ENCODE data around the gene GGT6. TPM values are rescaled to one million over a fixed set of nuclear protein-coding genes. Genes with fewer than 3 reads are reported as not detected.

The GGT6 gene
- total RNA-seq, 1 experiment from 2014 or later: not detected

- Histone ChIP-seq H3K4me1 (peaks cover 29% of the 10 kb centered on the region), H3K36me3 (ENCODE audit: control insufficient read depth, insufficient read depth, low read length) (no peaks in the 10 kb centered on the region), H3K9me3 (no peaks in the 10 kb centered on the region), H3K27me3 (replicated peaks; ENCODE audit: control insufficient read depth, insufficient read depth, low read length) (no peaks in the 10 kb centered on the region), H3K4me3 (ENCODE audit: low read depth, low read length) (no peak overlapping the region)
- Mint-ChIP-seq H3K36me3 (ENCODE audit: insufficient read depth, unreplicated experiment) (no peaks in the 10 kb centered on the region), H3K27ac (ENCODE audit: unreplicated experiment) (no peak overlapping the region), H3K9me3 (ENCODE audit: unreplicated experiment) (no peaks in the 10 kb centered on the region), H3K4me3 (ENCODE audit: unreplicated experiment) (no peak overlapping the region), H3K4me1 (ENCODE audit: low read depth, unreplicated experiment) (peaks cover 8% of the 10 kb centered on the region), H3K27me3 (ENCODE audit: insufficient read depth, unreplicated experiment) (no peaks in the 10 kb centered on the region)
- DNase-seq: no peak
- POLR2A ChIA-PET: no interaction called here
- no TSS peak for BruUV-seq (replicated peaks)
- CTCF ChIA-PET: no interaction called here
- intact Hi-C loops (cut with micrococcal nuclease; ENCODE audit: unreplicated experiment): loop anchor here (10.0 kb wide), 1 partner anchor 57 kb away; no protein-coding TSS in a partner anchor
- TF ChIP-seq CTCF (IDR thresholded peaks at IDR 0.05; ENCODE audit: insufficient read depth in 1 of 2, low read depth in 1 of 2, low read length in 1 of 2, severe bottlenecking in 1 of 2, unreplicated experiment in 1 of 2): no peak
These were observed 49.0 kb downstream of the GGT6 start for GRCh38 chr17:4511199-4511932.

- no peak overlapping the region for H3K4me3 Mint-ChIP-seq (ENCODE audit: unreplicated experiment)
- ChIA-PET CTCF (no interaction called here), POLR2A (no interaction called here)
- no peak overlapping the region for H3K27ac Mint-ChIP-seq (ENCODE audit: unreplicated experiment)
- Histone ChIP-seq H3K36me3 (ENCODE audit: control insufficient read depth, insufficient read depth, low read length) (no peaks in the 10 kb centered on the region), H3K4me1 (peaks cover 29% of the 10 kb centered on the region), H3K4me3 (ENCODE audit: low read depth, low read length) (no peak overlapping the region), H3K9me3 (no peaks in the 10 kb centered on the region), H3K27me3 (replicated peaks; ENCODE audit: control insufficient read depth, insufficient read depth, low read length) (no peaks in the 10 kb centered on the region)
- TF ChIP-seq CTCF (IDR thresholded peaks at IDR 0.05; ENCODE audit: insufficient read depth in 1 of 2, low read depth in 1 of 2, low read length in 1 of 2, severe bottlenecking in 1 of 2, unreplicated experiment in 1 of 2): no peak
- H3K36me3 Mint-ChIP-seq (ENCODE audit: insufficient read depth, unreplicated experiment): no peaks in the 10 kb centered on the region
- H3K9me3 Mint-ChIP-seq (ENCODE audit: unreplicated experiment): no peaks in the 10 kb centered on the region
- BruUV-seq (replicated peaks): no TSS peak
- no peaks in the 10 kb centered on the region for H3K27me3 Mint-ChIP-seq (ENCODE audit: insufficient read depth, unreplicated experiment)
- peaks cover 8% of the 10 kb centered on the region for H3K4me1 Mint-ChIP-seq (ENCODE audit: low read depth, unreplicated experiment)
- no peak for DNase-seq
- intact Hi-C loops (cut with micrococcal nuclease; ENCODE audit: unreplicated experiment): loop anchor here (10.0 kb wide), 1 partner anchor 56 kb away; no protein-coding TSS in a partner anchor
These were observed 49.8 kb downstream of the GGT6 start for GRCh38 chr17:4510618-4510941.

- Histone ChIP-seq H3K36me3 (ENCODE audit: control insufficient read depth, insufficient read depth, low read length) (no peaks in the 10 kb centered on the region), H3K9me3 (no peaks in the 10 kb centered on the region), H3K4me1 (peaks cover 24% of the 10 kb centered on the region), H3K4me3 (ENCODE audit: low read depth, low read length) (no peak overlapping the region), H3K27me3 (replicated peaks; ENCODE audit: control insufficient read depth, insufficient read depth, low read length) (no peaks in the 10 kb centered on the region)
- Mint-ChIP-seq H3K27me3 (ENCODE audit: insufficient read depth, unreplicated experiment) (no peaks in the 10 kb centered on the region), H3K9me3 (ENCODE audit: unreplicated experiment) (no peaks in the 10 kb centered on the region), H3K27ac (ENCODE audit: unreplicated experiment) (no peak overlapping the region), H3K4me1 (ENCODE audit: low read depth, unreplicated experiment) (peaks cover 8% of the 10 kb centered on the region), H3K36me3 (ENCODE audit: insufficient read depth, unreplicated experiment) (no peaks in the 10 kb centered on the region), H3K4me3 (ENCODE audit: unreplicated experiment) (no peak overlapping the region)
- intact Hi-C loops (cut with micrococcal nuclease; ENCODE audit: unreplicated experiment): loop anchor here (10.0 kb wide), 1 partner anchor 55 kb away; no protein-coding TSS in a partner anchor
- no peak for DNase-seq
- BruUV-seq (replicated peaks): no TSS peak
- ChIA-PET CTCF (no interaction called here), POLR2A (no interaction called here)
- TF ChIP-seq CTCF (IDR thresholded peaks at IDR 0.05; ENCODE audit: insufficient read depth in 1 of 2, low read depth in 1 of 2, low read length in 1 of 2, severe bottlenecking in 1 of 2, unreplicated experiment in 1 of 2): no peak
These were observed 50.3 kb downstream of the GGT6 start for GRCh38 chr17:4509923-4510617.

Measured in Caco-2 (cell line).